WTC11 (cell line): ENCODE data around the gene BANF2.

ENCODE experiments used
- JUN ChIP-seq: sonication (generic); formaldehyde crosslinking; IDR thresholded peaks from 2 replicates; pipeline ENCODE4 v1.8.0; 2023; ENCODE audit warnings: mild to moderate bottlenecking, missing genetic modification reagents
- MYBL2 ChIP-seq: sonication (generic); formaldehyde crosslinking; IDR thresholded peaks from 2 replicates; pipeline ENCODE4 v1.8.1; 2023; ENCODE audit warnings: mild to moderate bottlenecking, moderate library complexity, missing genetic modification reagents
- NR2C2 ChIP-seq: sonication (generic); formaldehyde crosslinking; IDR thresholded peaks from 2 replicates; pipeline ENCODE4 v1.8.0; 2022; ENCODE audit warnings: mild to moderate bottlenecking, missing genetic modification reagents
- SOX15 ChIP-seq: fragments of 250-450 bp; sonication (Bioruptor Pico); IDR thresholded peaks from 2 replicates; pipeline ENCODE4 v1.9.0; 2021; ENCODE audit warnings: mild to moderate bottlenecking
- SP1 ChIP-seq: sonication (generic); formaldehyde crosslinking; conservative IDR thresholded peaks from 2 replicates; pipeline ENCODE4 v1.8.1; 2022; ENCODE audit warnings: missing genetic modification reagents
- TP53 ChIP-seq: sonication (generic); formaldehyde crosslinking; IDR thresholded peaks from 2 replicates; pipeline ENCODE4 v1.8.1; 2023; ENCODE audit warnings: mild to moderate bottlenecking, missing genetic modification reagents
- ZNF219 ChIP-seq: sonication (generic); formaldehyde crosslinking; IDR thresholded peaks from 2 replicates; pipeline ENCODE4 v1.8.0; 2023; ENCODE audit warnings: missing genetic modification reagents, mild to moderate bottlenecking, borderline replicate concordance
- TF ChIP-seq, protein P1 (sequence below): fragments of 200-600 bp; IDR thresholded peaks from 2 replicates; pipeline ENCODE4 v1.8.0; 2022; ENCODE audit warnings: antibody characterized with exemption
- TF ChIP-seq, protein P2 (sequence below): sonication (generic); formaldehyde crosslinking; IDR thresholded peaks from 2 replicates; pipeline ENCODE4 v1.8.1; 2023; ENCODE audit warnings: mild to moderate bottlenecking, moderate library complexity, missing genetic modification reagents
- TF ChIP-seq, protein P3 (sequence below): sonication (generic); formaldehyde crosslinking; IDR thresholded peaks from 2 replicates; pipeline ENCODE4 v1.8.1; 2023; ENCODE audit warnings: mild to moderate bottlenecking, missing genetic modification reagents

DNA sequence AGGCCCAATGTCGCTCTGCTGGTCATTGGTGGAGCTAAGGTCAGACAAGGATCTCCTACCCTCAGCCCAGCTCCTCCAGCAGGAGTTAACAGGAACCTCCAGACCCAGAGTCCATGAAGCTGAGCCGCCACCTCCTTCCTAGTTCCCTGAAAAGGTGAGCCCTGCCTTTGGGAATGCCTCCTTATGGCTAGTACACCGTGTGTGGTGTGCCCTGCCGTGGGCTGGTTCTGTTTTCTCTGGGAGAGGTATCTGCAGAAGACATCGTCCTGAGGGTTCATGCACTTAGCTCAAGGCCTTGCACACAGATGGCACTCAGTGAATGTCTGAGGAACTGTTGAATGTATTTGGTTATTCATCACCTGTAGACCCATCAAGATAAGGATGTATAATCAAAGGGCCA lies 15.3 kb downstream of the BANF2 start:
- TF ChIP-seq, protein P1, sequence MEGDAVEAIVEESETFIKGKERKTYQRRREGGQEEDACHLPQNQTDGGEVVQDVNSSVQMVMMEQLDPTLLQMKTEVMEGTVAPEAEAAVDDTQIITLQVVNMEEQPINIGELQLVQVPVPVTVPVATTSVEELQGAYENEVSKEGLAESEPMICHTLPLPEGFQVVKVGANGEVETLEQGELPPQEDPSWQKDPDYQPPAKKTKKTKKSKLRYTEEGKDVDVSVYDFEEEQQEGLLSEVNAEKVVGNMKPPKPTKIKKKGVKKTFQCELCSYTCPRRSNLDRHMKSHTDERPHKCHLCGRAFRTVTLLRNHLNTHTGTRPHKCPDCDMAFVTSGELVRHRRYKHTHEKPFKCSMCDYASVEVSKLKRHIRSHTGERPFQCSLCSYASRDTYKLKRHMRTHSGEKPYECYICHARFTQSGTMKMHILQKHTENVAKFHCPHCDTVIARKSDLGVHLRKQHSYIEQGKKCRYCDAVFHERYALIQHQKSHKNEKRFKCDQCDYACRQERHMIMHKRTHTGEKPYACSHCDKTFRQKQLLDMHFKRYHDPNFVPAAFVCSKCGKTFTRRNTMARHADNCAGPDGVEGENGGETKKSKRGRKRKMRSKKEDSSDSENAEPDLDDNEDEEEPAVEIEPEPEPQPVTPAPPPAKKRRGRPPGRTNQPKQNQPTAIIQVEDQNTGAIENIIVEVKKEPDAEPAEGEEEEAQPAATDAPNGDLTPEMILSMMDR = no peak
- no peak for TF ChIP-seq TP53 (CRISPR knock-in tag)
- TF ChIP-seq SP1 (CRISPR knock-in tag) = no peak
- no peak for TF ChIP-seq MYBL2 (CRISPR knock-in tag)
- TF ChIP-seq, protein P2, sequence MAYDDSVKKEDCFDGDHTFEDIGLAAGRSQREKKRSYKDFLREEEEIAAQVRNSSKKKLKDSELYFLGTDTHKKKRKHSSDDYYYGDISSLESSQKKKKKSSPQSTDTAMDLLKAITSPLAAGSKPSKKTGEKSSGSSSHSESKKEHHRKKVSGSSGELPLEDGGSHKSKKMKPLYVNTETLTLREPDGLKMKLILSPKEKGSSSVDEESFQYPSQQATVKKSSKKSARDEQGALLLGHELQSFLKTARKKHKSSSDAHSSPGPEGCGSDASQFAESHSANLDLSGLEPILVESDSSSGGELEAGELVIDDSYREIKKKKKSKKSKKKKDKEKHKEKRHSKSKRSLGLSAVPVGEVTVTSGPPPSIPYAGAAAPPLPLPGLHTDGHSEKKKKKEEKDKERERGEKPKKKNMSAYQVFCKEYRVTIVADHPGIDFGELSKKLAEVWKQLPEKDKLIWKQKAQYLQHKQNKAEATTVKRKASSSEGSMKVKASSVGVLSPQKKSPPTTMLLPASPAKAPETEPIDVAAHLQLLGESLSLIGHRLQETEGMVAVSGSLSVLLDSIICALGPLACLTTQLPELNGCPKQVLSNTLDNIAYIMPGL (CRISPR knock-in tag) = no peak
- TF ChIP-seq SOX15 = no peak
- TF ChIP-seq, protein P3, sequence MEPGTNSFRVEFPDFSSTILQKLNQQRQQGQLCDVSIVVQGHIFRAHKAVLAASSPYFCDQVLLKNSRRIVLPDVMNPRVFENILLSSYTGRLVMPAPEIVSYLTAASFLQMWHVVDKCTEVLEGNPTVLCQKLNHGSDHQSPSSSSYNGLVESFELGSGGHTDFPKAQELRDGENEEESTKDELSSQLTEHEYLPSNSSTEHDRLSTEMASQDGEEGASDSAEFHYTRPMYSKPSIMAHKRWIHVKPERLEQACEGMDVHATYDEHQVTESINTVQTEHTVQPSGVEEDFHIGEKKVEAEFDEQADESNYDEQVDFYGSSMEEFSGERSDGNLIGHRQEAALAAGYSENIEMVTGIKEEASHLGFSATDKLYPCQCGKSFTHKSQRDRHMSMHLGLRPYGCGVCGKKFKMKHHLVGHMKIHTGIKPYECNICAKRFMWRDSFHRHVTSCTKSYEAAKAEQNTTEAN = no peak
- no peak for TF ChIP-seq NR2C2 (CRISPR knock-in tag)
- TF ChIP-seq ZNF219 (CRISPR knock-in tag) = no peak
- TF ChIP-seq JUN (CRISPR knock-in tag) = no peak
